GM12872 (cell line): ENCODE measurements around the gene MACROD2.

ENCODE experiments used
- TF ChIP-seq, protein P1 (sequence below): IDR thresholded peaks from 3 replicates; pipeline ENCODE4 v1.5.1; 2011; ENCODE audit warnings: low read depth, mild to moderate bottlenecking, low read length, moderate library complexity; ENCODE audit not compliant: insufficient read depth

MACROD2 gene

DNA sequence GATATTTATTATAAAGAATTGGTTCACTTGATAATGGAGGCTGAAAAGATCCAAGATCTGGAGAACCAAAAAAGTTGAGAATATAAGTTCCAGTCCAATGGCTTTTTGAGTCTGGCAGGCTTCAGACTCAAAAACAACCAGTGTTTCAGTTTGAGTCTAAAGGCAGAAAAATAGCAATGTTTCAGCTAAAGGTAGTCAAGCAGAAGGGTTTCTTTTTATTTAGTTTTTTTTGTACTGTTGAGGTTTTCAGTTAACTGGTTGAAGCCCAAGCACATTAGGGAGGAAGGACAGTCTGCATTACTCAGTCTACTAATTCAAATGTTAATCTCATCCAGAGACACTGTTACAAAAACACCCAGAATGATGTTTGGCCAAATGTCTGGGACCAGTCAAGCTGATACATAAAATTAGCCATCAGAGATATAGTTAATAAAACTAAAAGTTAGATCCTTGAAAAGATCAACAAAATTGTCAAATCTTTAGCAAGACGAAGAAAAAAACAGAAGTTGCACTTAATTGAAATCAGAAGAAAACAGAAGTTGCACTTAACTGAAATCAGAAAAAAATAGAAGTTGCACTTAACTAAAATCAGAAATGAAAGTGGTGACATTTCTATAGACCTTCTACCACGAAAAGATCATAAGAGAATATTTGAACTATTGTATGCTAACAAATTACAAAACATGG, 1322.4 kb downstream of the MACROD2 start:
- TF ChIP-seq, protein P1, sequence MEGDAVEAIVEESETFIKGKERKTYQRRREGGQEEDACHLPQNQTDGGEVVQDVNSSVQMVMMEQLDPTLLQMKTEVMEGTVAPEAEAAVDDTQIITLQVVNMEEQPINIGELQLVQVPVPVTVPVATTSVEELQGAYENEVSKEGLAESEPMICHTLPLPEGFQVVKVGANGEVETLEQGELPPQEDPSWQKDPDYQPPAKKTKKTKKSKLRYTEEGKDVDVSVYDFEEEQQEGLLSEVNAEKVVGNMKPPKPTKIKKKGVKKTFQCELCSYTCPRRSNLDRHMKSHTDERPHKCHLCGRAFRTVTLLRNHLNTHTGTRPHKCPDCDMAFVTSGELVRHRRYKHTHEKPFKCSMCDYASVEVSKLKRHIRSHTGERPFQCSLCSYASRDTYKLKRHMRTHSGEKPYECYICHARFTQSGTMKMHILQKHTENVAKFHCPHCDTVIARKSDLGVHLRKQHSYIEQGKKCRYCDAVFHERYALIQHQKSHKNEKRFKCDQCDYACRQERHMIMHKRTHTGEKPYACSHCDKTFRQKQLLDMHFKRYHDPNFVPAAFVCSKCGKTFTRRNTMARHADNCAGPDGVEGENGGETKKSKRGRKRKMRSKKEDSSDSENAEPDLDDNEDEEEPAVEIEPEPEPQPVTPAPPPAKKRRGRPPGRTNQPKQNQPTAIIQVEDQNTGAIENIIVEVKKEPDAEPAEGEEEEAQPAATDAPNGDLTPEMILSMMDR, result no peak

DNA sequence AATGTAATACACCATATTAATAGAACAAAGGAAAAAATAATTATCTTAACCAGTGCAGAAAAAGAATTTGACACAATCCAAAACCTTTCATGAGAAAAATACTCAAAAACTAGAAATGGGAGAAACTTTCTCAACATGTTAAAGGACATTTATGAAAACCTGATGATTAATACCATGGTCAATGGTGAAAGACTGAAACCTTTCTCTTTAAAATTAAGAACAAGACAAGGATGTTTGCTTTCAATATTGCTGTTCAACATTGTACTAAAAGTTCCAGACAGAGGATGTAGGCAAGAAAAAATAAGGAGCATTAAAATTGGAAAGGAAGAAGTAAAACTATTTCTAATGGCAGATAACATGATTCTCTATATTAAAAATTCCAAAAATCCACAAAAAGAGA, 1323.4 kb downstream of the MACROD2 start:
- TF ChIP-seq, protein P1, result no peak

DNA sequence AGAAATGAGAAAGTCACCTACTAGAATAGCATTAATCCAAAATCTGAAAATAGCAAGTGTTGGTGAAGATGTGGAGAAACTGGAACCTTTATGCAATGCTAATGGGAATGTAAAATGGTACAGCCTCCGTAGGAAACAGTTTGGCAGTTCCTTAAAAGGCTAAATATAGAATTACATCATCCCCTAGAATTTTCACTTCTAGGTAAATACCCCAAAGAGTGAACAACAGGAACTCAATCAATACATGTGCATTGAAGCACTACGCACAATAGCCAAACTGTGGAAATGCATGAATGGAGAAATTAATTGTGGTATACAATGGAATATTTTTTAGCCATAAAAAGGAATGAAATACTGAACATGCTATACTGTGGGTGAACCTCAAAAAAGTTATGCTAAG, 1324.1 kb downstream of the MACROD2 start:
- TF ChIP-seq, protein P1, result no peak

DNA sequence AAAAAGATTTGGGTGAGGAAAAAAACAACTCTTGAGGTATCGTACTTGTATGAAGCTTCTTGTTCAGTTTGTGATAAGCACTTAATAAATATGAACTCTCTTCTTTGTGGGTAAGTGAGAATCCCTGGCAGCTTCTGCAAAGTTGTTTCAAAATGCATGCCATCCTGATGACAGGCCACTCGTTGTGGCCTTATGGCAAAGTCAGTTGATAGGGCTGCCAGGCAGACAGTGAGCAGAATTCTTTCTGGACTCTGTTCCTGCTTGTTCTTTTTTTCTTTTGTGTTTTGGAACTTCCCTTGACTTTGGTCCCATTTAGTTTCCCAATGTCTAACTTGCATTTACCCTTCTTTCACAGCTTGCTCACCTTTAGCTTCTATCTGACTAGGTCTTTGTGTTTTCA, 1325.6 kb downstream of the MACROD2 start:
- TF ChIP-seq, protein P1, result no peak

DNA sequence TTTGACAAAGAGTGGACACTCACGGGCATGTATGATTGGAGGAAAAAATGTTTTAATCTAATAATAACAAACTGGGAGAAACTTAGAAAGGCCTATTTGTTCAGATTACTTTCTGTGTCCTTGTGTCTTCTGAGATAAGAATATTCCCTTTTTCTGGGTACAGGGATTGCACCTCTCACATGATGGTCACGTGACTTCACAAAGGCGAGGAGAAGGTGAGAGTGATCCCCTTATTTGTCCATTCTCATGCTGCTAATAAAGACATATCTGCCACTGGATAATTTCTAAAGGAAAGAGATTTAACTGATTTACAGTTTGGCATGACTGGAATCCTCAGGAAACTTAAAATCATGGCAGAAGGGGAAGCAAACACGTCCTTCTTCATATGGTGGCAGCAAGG, 1331.8 kb downstream of the MACROD2 start:
- TF ChIP-seq, protein P1, result no peak

DNA sequence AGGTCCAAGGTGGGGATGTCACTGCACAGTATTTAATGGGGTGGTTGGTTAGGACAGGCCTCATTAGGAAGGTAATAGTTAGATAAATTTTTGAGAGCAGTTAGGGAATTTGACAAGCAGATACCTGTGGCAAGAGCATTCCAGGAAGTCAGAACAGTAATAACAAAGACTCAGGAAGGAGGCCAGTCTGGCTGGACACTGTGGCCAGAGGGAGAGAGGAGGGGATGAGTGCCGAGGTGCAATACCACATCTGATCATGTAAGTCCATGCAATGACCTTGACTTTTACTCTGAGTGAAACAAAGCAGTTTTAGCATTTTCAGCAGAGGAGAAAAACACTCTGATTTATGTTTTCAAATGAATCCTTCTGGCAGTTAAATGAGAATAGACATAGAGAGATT, 1332.8 kb downstream of the MACROD2 start:
- TF ChIP-seq, protein P1, result no peak

DNA sequence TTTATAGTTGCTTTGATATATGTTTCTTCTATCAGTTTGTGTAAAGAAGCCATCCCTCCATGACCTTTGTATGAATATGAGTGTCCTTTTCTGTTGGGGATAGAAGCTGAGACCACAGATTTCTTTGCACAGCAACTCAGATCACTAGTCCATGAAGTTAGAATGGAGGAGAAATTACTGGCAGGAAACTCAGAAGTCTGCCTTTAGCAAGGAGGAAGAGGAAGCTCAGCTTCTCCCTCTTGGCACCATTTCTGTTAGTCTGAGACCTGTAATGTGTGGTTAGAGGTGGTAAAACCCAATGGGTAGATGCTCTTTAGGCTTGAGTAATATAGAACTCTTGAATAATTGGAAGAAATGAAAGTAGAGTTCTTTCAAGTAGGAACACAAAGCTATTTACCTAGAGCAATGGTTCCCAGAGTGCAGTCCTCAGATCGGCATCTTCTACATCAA, 1337.4 kb downstream of the MACROD2 start:
- TF ChIP-seq, protein P1, result no peak
